ENCODE measurements around the gene GNB1L.

GNB1L gene

DNA sequence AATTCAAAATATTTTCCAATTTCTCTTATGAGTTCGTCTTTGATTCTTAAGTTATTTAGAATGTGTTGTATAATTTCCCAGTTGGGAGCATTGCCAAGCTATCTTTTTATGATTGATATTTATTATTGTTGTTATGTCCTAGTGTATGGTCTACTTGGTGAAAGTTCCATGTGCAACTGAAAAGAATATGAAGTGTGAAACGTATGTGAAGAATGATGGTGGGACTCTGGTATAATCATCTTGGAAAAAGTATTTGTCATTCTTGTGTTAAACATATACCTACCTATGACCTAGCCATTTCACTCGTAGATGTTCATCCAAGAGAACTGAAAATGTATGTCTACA lies 12.0 kb upstream of the GNB1L start:
- DNase-seq (ENCODE audit: insufficient read length, low spot score) (no peak), FAIRE-seq (no peak)

DNA sequence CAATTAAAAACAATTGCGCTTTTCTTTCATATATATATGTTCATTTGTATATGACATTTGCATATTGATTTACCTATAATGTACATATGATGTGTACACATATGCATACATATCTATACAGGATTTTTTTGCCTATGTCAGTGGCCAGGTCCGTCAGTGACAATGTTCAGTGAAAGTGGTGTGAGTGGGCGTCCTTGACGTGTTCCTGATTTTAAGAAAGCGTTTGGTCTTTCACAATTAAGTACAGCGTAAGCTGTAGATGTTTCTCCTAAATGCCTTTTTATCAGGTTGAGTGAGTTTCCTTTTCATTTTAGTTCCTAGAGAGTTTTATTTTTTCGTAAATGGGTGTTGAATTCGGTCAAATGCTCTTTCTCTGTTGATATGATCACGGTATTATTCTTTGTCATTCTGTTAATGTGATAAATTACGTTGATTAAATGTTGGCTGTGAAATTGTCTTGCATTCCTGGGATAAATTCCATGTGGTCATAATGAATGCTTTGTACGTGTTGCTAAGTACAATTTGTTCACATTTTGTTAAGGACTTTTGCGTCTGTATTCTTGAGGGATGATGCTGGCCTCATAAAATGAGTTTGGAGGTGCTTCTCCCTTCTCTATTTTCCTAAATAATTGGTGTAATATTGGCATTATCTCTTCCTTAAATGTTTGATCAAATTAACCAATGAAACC lies 10.6 kb upstream of the GNB1L start:
- no peak for FAIRE-seq
- DNase-seq (ENCODE audit: insufficient read length, low spot score), result no peak

DNA sequence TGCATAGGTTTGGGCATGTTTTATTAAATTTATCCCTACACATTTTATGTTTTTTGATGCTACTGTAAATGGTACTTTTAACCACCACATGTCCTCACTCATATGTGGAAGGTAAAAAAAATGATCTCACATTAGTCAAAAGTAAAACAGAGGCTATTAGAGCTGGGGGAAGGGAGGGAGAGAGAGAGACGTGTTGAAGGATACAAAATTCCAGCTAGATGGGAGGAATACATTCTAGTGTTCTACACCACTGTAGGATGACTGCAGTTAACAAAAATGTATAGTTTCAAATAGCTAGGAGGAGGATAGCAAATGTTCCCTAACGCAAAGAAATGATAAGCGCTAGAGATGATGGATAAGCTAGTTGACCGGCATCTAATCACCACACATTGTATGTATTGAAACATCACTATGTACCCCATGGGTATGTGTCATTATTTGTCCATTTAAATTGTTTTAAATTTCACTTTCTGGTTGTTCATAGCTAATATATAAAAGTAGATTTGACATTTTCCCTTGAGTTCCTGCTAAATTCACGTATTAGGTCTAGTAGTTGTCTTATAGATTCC lies 9.9 kb upstream of the GNB1L start:
- DNase-seq (ENCODE audit: insufficient read length, low spot score) (no peak), FAIRE-seq (no peak)

DNA sequence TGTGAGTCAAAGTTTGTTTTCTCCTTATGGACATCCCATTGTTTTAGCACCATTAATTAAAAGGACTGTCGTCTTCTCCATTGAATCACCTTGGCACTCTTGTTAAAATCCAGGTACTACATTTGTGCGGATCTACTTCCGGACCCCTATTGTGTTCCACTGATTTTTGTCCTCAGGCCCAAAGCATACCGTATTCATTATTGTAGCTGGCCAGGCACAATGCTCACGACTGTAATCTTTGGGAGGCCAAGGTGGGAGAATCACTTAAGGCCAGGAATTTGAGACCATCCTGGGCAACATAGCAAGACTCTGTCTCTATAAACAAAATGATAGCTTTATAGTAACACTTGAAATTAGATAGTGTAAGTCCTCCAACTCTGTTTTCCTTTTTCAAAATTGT lies 8.9 kb upstream of the GNB1L start:
- FAIRE-seq (no peak), DNase-seq (ENCODE audit: insufficient read length, low spot score) (no peak)

DNA sequence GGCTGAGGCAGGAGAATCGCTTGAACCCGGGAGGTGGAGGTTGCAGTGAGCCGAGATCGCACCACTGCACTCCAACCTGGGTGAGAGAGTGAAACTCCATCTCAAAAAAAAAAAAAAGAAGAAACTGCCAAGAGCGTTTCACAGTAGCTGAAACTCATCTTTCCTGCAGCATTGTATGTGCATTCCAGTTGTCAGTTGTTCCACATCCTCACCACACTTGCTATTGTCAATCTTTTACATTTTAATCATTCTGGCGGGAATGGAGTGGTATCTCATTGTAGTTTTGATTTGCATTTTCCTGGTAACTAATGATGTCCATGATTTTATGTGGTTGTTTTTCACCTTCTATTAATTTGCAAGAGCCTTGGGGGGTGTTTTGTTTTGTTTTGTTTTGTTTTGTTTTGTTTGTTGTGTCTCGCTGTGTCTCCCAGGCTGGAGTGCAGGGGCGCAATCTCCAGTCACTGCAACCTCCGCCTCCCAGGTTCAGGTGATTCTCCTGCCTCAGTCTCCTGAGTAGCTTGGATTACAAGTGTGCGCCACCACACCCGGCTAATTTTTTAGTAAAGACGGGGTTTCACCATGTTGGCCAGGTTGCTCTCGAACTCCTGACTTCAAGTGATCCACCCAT lies 8.1 kb upstream of the GNB1L start:
- FAIRE-seq, result no peak

DNA sequence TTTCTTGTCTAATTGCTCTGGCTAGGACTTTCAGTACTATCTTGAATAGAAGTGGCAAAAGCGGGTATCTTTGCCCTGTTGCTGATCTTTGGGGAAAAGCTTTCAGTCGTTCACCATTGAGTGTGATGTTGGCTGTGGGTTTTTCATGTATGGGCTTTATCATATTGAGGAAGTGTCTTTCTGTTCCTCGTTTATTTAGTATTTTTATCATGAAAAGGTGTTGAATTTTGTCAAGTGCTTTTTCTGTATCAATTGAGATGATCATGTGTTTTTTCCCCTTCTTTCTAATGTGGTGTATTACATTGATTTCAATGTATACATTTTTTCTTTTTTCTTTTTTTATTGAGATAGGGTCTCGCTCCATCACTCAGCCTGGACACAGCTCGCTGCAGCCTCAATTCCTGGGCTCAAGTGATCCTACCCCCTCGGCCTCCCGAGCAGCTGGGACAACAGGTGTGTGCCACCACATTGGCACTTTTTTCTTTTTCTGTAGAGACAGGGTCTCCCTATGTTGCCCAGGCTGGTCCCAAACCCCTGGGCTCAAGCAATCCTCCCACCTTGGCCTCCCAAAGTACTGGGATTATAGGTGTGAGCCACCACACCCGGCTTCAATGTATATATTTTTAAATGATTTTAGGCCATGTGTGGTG lies 5.3 kb upstream of the GNB1L start:
- no peak for DNase-seq (ENCODE audit: insufficient read length, low spot score)
- FAIRE-seq, result no peak

More for the DNA sequence above, 8.1 kb upstream of the GNB1L start:
- no peak for DNase-seq (ENCODE audit: insufficient read length, low spot score)

DNA sequence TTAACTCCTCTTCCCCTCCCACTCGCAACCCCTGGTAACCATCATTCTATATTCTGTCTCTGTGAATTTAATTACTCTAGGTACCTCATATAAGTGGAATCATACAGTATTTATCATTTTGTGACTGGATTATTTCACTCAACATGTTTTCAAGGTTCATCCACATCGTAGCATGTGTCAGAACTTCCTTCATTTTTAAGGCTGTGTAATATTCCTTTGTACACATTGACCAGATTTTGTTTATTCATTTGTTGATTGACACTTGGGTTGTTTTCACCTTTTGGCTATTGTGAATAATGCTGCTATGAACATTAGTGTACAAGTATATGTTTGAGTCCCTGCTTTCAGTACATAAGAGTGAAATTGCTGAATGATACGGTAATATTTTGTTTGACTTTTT lies 2.7 kb upstream of the GNB1L start:
- no peak for DNase-seq (ENCODE audit: insufficient read length, low spot score)
- no peak for FAIRE-seq

DNA sequence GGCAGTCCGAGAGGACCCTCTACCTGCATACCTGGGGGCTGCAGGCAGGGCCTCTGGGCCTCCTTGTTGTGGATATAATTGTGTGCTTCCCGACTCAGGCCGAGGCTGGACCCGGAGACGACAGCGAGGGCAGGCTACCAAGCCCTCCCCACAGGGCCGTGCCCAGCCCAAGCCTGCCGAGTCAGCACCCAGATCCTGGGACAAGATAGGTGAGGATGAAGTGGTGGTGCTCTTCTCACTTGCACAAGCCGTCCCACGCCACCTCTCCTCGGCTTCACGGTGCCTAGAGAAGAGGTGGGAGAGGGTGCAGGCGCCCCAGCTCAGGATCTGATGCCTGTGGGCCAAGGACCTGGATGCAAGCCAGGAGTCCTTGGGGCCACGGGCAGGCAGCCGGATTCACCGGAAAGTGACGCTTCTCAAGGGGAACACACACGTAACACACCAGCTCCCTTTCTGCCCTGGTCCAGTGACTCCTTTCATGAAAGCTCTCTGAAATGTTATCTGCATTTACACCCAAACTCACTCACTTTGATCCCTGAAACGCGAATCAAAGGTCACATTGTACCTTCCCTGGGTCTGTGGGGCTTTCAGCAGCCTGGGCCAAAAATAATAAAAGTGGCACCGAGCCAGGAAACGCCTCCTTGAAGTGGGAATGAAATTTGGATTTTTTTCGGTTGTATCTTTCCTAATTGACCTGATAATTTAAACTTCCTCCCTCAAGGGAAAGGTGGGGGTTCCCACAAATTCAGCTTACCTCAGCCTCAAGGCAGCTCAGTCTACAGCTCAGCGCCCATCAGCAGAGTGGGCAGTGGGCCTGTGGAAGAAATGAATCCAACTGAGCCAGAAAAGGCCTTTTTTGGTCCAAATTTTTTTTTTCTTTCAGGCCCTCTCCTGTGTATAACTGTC lies 1.1 kb upstream of the GNB1L start:
- no peak for FAIRE-seq
- DNase-seq (ENCODE audit: insufficient read length, low spot score), result no peak

DNA sequence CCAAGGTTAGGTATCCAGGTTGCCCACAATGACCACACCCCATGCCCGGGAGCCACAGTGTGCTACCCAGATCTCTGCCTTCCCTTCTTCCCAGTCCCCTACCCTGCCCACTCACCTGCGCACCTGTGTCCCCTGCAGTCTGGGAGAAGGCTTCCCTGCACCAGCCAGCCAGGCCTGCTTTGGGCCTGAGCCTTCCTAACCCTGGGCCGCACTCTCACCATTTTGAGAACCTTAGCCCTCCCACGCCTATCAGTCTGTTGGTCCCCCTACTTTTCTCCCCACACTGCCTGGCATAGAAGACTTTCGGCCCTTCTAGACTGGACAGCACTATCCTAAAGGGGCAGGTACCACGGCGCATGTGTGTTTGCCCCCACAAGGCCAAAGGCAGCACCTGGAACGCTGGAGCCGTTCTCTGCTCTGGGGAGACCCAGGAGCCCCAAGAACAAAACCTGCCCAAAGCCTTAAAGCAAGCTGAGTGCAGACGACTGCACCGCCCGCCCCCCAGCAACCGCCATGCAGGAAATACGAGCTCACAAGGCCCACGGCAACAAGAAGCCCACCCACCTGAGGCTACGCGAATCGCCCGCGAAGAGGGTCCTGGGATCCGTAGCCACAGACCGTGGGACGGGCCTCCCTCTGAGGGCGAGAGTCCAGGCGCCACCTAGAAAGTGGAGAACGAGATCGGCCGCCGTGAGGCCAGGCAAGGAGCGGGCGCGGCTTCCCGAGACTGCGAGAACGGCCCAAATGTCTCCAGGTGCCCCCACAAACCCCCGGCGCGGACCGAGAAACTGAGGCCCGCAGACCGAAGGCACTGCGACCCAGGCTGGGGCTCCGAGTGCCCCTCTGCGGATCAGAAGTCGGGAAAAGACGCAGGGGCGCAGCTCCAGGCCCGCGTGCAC lies 546 bp downstream of the GNB1L start:
- no peak for FAIRE-seq
- DNase-seq (ENCODE audit: insufficient read length, low spot score), result no peak

DNA sequence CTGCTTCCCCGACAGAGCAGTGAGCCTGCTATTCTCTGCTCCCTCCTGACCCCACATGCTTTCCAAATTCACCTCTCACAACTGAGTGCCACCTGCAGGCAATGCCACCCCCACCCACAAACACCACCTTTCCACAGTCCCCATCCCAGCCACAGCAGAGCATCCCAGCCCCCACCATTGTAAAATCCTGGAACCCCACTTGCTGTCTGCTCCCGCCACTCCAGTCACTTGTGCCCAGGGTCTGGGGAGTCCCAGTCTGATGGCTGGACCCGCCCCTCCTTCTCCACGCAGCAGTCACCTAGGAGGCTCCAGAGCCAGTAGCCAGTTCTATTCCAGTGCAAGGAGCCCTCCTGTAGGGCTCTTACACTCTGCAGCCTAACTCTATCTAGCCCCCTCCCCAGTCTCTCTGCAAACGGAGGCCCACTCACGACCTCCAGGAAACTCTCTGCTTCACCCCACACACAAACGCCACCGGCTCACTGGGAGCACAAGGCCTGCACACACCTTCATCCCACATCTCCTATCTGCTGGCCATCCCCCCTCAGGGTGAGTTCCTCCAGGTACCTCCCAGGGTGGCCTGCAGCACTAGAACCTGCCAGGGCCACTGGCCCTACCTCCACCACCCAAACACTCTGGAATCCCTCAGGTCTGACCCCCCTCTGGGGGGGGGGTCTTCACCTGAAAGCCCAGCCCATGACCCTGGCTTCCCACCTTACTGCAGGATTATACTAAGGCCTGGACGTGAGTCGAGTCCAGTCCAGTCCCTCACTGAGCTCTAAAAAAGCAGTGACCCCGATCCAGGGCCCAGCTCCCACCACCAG lies 1.4 kb downstream of the GNB1L start:
- no peak for DNase-seq (ENCODE audit: insufficient read length, low spot score)
- FAIRE-seq, result no peak

DNA sequence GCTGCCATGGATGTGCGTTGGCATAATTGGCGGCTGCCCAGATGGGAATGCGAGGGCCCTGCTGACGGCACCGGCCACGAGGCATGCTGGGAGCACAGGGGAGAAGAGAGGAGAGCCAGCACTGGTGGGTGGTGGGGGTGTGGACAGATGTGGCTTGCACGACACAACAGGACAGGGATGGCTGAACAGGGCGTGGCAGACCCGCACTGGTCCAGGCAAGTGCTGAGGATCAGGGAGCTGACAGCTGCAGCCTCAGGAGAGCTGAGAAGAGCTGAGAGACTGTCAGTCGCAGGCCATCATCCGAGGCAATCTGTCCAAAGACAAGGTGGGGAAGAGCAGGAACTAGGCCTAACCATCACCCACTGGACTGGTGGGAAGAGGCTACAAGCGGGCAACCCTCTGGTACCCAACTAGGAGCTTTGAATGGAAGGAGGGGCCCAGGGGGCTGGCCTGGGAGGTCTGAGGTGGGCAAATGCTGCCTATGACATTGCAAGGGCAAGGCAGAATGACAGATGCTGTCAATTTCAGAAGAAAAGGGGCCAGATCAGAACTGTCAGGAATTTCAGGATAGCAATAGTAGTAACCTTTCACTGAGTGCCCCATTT lies 2.4 kb downstream of the GNB1L start:
- FAIRE-seq, result no peak
- no peak for DNase-seq (ENCODE audit: insufficient read length, low spot score)

DNA sequence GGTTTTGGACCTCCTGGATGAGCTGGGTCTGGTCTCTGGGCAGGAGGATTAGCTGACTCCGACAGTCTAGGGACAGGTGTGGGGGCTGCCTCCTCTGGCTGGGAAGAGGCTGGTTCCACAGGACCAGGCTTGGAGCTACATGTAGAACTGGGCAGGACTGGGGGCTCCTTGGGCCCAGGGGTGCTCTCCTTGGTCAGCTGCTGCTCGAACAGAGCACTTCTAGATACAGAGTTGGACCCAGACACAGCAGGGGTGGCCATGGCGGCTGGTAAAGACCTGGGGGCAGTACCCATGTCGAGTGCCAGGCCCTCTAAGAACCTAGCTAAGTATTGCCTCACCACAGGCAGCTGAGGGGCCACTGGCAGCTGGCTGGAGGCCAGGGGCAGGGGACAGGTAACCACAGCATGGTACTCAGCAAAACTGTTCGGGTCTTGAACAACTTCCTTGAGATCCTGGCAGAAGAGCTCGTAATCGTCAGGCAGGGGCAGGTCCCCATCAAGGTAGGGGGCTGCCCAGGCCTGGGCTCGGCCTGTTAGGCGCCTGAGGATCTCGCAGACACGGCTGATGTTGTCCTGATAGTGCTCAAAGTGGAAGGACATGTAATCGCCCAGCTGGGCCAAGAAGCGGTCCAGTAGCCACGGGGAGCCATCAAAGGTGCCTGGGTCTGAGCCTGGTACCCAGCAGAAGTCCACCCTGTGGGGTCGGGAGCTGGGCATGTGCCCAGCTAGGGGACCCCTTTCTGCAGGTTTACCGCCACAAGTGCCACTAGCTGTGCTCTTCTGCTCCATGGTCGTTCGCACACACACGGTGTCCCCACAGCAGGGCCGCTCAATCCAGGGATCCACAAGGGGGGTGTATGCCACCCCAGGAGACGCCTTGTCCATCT lies 3.1 kb downstream of the GNB1L start:
- FAIRE-seq, result no peak

DNA sequence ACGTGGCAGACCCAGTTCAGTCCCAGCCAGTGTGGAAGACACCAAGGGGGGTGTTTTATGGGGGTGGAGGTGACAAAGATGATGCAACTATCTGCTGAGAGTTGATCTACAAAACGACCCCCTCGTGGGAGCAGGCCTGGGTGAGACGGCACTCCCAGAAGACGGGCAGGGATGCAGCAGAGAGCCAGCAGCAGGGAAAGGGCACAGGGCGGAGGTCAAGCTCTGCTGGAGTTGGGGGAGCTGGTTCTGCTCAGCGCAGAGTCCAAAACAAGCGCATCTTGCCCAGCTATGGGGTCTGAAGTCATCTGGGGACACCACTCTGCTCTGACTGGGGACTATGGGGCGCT lies 3.9 kb downstream of the GNB1L start:
- DNase-seq (ENCODE audit: insufficient read length, low spot score) (no peak), FAIRE-seq (no peak)

More for the DNA sequence above, 3.1 kb downstream of the GNB1L start:
- no peak for DNase-seq (ENCODE audit: insufficient read length, low spot score)

DNA sequence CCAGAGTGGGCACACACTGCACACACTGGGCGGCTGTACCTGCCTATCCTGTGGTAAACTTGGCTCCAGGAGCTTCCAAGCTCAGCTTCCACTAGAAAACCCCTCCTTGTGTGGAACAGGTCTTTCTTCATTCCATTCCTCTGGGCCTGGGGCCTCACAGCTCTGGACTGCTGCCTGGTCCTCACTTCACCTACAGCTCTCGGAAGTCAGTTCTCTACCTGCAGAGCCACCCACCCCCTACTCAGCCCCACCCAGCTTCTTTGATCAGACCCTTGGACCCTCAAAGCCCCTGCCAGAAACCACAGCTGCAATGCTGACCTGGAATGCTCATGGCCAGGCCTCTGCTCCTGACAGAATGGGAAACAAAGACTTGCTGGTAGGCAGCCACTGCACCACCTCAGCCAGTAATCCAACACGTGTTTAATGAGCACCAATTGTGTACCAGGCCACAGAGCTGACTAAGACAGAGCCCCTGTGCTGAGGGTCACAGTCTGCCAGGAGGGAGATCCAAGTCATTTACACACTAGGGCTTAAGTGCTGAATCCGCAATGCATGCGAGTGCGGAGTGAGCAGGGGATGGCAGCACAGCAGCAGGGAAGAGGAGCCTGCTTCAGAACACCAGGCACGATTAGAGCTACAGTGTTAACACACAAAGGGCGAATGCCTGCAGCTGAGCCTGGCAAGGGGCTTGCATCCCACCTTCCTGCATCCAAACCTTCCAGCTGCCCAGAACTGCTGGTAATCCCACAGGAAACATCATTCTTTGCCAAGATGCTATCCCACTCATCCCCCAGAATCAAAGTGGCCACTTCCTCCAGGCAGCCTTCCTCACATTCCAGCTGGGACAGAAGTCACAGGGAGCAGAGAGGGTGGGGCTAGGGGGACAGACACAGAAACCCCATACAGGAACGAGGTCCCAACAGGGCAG lies 4.6 kb downstream of the GNB1L start:
- no peak for FAIRE-seq

DNA sequence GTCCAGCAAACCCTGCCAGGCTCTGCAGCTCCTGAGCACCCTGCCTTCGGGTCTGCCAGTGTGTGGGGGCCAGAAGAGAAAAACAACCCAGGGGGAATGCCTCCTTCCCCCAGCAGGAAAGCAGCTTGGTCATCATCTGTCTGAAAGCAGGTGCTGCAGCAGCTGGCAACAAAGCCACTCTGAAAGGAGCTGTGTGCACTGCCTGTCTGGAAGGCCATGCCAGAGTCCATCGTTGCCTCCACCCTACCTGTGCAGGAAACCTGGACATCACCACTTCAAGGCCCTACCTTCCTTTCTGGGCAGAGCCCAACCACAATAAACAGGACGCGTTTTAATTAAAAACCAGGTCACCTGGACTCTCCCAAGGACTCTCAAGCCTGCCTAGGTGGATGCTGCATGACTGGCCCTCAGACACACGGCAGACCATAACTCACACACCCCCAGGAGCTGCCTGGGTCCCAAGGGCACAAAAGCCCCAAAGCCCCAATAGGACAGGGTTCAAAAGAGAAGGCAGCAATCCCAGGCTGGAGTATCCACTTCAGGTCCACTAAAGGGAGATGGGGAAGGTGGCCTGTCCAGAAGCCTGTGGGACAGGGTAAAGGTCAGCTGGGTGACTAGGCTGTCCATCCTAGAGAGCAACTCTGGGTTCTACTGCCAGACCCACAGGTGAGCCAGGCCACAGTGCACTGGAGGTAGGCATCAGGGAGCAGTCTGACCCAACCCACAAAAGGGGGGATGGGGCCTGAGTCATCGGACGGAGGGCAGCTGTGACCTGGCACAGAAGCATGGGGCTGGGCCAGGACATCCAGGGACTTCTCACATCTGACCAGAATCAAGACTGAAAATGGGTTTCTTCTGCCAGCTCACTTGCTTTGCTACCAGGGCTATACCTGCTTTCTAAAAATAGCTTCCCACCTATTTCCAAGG lies 6.1 kb downstream of the GNB1L start:
- FAIRE-seq (no peak), DNase-seq (ENCODE audit: insufficient read length, low spot score) (peak; percentile 34)

More for the DNA sequence above, 4.6 kb downstream of the GNB1L start:
- DNase-seq (ENCODE audit: insufficient read length, low spot score), result no peak

DNA sequence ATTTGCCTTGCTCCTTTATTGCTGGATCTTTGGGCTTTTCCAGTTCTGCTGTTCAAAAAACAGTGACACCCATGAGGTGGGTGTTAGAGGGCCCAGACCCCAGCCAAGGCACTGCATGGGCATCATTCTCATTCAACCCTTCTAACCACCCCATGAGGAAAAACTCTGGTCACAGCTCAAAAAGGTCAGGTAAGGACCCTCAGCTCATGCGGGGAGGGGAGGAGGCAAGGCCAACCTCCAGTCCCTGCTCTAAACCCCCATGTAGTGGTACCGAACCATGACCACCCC lies 7.4 kb downstream of the GNB1L start:
- DNase-seq (ENCODE audit: insufficient read length, low spot score) (no peak), FAIRE-seq (no peak)
